Esophagus muscularis mucosa (tissue), 4 donors: ENCODE measurements around the gene SPNS3.

Source experiments
- CTCF ChIP-seq, 3 experiments: fragments of 200-600 bp in 2 of 3; fragments of 450-650 bp in 1 of 3; sonication (generic) in 2 of 3; IDR thresholded peaks; one replicate each; pipeline ENCODE4 v1.5.1; 2017 to 2019; ENCODE audit warnings: antibody characterized with exemption in 3 of 3, mild to moderate bottlenecking in 2 of 3, moderate library complexity in 1 of 3
- EP300 ChIP-seq: sonication (generic); formaldehyde crosslinking; IDR thresholded peaks from one replicate; pipeline ENCODE4 v1.6.1; 2017; ENCODE audit warnings: antibody characterized with exemption
- POLR2A ChIP-seq: fragments of 450-650 bp; IDR thresholded peaks from one replicate; pipeline ENCODE4 v1.6.1; 2017; ENCODE audit warnings: antibody characterized with exemption, moderate library complexity, mild to moderate bottlenecking, low read depth
- POLR2AphosphoS5 ChIP-seq, 2 donors: sonication (generic); formaldehyde crosslinking; IDR thresholded peaks; one replicate each; pipeline ENCODE4 v1.6.1; 2017; ENCODE audit warnings: antibody characterized with exemption in 2 of 2

- no peak for TF ChIP-seq CTCF (IDR thresholded peaks at IDR 0.05)
- TF ChIP-seq POLR2A = no peak
- TF ChIP-seq POLR2AphosphoS5 (IDR thresholded peaks at IDR 0.05) = no peak
- no peak for TF ChIP-seq EP300
Observed at GRCh38 chr17:4520060-4520893, 86.5 kb downstream of the SPNS3 start.
